PC-9 (cell line): ENCODE data around the gene OSER1.

Experiments used
- EZH2 ChIP-seq: fragments of 200-600 bp; sonication (generic); IDR thresholded peaks from 2 replicates; pipeline ENCODE4 v1.8.0; 2017; ENCODE audit warnings: antibody characterized with exemption, low read depth
- TF ChIP-seq, protein P1 (sequence below): fragments of 200-600 bp; sonication (generic); conservative IDR thresholded peaks from 2 replicates; pipeline ENCODE4 v1.6.1; 2017; ENCODE audit warnings: mixed run types, antibody characterized with exemption, mild to moderate bottlenecking, moderate library complexity

DNA sequence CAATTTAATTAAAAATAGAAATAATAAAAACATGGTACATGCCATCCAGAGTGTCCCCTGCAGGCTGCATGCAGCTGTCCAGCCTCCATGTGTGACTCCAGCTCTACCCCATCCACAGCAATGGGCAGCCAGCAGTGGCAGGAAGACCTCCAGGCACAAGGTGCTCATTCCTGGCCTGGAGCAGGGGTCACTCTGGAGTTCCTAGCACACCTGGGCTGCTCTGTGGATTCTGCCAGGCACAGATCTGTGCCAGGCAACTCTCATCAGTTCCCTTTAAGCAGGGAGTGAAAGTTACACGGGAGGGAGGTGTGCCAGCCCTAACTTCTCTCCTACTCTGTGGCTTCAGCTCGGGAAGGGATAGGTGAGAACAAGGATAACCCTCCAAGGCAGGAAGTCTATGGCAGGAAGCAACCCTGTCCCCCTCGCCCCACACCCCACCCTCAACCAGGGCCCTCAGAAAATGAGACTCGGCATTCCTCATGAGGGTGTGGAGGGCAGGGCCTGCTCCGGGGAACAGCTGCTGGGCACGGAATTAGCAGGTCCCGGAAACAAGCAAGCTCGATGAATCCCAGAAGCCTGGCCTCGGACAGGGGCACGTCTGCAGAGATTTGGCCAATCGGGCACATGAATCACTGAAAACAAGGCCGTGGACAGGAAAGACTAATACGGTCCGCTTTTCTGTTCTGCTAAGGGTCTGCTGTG, 33.6 kb downstream of the OSER1 start:
- TF ChIP-seq, protein P1, sequence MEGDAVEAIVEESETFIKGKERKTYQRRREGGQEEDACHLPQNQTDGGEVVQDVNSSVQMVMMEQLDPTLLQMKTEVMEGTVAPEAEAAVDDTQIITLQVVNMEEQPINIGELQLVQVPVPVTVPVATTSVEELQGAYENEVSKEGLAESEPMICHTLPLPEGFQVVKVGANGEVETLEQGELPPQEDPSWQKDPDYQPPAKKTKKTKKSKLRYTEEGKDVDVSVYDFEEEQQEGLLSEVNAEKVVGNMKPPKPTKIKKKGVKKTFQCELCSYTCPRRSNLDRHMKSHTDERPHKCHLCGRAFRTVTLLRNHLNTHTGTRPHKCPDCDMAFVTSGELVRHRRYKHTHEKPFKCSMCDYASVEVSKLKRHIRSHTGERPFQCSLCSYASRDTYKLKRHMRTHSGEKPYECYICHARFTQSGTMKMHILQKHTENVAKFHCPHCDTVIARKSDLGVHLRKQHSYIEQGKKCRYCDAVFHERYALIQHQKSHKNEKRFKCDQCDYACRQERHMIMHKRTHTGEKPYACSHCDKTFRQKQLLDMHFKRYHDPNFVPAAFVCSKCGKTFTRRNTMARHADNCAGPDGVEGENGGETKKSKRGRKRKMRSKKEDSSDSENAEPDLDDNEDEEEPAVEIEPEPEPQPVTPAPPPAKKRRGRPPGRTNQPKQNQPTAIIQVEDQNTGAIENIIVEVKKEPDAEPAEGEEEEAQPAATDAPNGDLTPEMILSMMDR, result no peak
- no peak for TF ChIP-seq EZH2
